Fibroblast of skin of right biceps (primary cell): ENCODE measurements around the gene TCF7L1.
"Not testable (repeated sequence)": the region's sequence is repeated elsewhere in the genome, so short reads cannot be mapped to it uniquely, and the experiment has no call there.

Experiments used
- DNase-seq: peaks from one replicate; pipeline ENCODE4 v3.0.0-alpha.2; 2013

TCF7L1 gene

DNA sequence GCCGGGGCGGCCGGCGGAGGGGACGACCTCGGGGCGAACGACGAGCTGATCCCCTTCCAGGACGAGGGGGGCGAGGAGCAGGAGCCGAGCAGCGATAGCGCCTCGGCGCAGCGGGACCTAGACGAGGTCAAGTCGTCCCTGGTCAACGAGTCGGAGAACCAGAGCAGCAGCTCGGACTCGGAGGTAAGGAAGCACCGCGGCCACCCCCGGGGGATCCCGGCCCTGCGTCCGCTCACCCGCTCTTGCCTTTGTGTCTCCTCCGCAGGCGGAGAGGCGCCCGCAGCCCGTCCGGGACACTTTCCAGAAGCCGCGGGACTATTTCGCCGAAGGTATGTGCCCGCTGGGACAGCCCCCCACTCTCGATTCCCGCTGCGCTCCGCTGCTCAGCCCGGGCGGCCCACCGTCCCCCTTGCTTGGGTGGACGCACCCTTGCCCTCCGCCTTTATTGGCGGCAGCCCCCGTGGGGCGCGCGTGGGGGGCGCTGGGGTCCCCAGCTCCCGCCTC, 611 bp downstream of the TCF7L1 start:
- DNase-seq = peak; percentile 47

GRCh38 chr2:85134255-85134895, 1.2 kb downstream of the TCF7L1 start:
- peak; percentile 48 for DNase-seq

GRCh38 chr2:85134896-85135659, 1.9 kb downstream of the TCF7L1 start:
- no peak for DNase-seq

GRCh38 chr2:85135660-85135914, 2.4 kb downstream of the TCF7L1 start:
- DNase-seq = no peak

- no peak for DNase-seq
These were observed 4.0 kb downstream of the TCF7L1 start for GRCh38 chr2:85137156-85137555.

DNA sequence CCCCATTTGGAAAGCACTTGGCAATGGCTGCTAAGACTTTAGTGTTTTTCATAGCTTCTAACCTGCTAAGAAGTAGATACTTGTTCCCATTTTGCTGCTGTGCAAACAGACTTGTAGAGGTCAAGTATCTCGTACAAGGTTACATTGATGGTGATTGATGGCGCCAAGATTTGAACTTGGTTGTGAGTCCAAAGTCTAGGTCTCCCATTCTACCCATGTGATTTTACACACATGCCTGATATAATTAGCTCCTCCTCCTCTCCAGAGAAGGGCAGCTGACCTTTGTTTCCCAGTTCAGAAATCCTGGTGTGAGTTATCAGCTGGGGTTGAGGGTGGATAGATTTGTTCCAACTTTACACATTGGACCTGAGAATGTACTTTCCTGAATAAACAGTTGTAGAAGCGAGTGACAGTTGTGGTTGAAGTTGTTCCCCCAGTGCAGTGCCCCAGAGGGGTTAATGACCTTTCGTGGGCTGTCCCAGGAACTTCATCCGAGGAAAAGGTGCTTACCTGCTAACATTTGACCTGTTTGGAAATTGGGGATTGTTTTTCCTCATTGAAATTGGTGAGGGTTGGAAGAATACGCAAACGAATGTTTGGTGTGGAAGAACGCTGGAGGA, 10.4 kb downstream of the TCF7L1 start:
- DNase-seq = no peak

GRCh38 chr2:85145116-85145820, 12.1 kb downstream of the TCF7L1 start:
- DNase-seq = no peak

- no peak for DNase-seq
These were observed 15.0 kb downstream of the TCF7L1 start for GRCh38 chr2:85148190-85148589.

- no peak for DNase-seq
These were observed 17.8 kb downstream of the TCF7L1 start for GRCh38 chr2:85151026-85151425.

- no peak for DNase-seq
These were observed 19.7 kb downstream of the TCF7L1 start for GRCh38 chr2:85152895-85153294.

GRCh38 chr2:85154048-85154753, 21.0 kb downstream of the TCF7L1 start:
- DNase-seq = no peak

- not testable (repeated sequence) for DNase-seq
These were observed 21.9 kb downstream of the TCF7L1 start for GRCh38 chr2:85155082-85155481.

DNA sequence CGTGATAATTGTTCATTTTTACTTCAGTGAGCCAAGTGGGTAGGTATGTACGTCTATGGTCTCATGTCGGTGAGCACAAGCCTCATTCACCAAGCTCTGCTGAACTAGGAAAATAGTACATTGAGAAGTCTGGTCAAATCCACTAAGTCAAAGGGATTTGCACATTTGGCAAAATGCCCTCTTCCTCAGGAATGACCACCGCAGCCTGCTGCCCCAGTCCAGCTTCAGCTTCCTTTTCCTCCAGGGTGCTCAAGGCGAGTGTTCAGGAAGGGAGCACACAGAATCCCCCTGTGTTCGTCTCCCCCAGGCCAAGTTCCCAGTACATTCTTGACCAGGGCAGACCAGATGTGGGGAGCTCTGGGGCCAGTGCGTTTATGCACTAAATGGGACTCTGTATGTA, 23.0 kb downstream of the TCF7L1 start:
- DNase-seq = peak; percentile 48

DNA sequence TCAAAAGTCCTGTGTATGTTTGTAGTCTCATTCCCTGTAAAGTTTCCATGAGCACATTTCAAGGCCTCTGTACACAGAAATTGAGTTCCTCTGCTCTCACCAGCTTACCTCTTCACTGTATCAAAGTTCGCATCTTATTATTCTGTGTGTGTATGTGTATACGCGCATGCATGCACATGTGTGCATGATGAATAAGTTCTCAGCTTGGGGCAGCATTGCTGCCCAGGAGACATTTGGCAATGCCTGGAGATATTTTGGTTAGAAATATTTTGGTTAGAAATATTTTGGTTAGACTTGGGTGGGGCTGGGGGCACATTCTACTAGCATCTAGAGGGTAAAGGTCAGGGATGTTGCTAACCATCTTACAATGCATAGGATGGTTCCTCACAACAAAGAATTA, 23.4 kb downstream of the TCF7L1 start:
- no peak for DNase-seq

GRCh38 chr2:85157345-85157744, 24.2 kb downstream of the TCF7L1 start:
- no peak for DNase-seq

GRCh38 chr2:85158559-85159273, 25.5 kb downstream of the TCF7L1 start:
- no peak for DNase-seq

- no peak for DNase-seq
These were observed 26.4 kb downstream of the TCF7L1 start for GRCh38 chr2:85159589-85159988.

DNA sequence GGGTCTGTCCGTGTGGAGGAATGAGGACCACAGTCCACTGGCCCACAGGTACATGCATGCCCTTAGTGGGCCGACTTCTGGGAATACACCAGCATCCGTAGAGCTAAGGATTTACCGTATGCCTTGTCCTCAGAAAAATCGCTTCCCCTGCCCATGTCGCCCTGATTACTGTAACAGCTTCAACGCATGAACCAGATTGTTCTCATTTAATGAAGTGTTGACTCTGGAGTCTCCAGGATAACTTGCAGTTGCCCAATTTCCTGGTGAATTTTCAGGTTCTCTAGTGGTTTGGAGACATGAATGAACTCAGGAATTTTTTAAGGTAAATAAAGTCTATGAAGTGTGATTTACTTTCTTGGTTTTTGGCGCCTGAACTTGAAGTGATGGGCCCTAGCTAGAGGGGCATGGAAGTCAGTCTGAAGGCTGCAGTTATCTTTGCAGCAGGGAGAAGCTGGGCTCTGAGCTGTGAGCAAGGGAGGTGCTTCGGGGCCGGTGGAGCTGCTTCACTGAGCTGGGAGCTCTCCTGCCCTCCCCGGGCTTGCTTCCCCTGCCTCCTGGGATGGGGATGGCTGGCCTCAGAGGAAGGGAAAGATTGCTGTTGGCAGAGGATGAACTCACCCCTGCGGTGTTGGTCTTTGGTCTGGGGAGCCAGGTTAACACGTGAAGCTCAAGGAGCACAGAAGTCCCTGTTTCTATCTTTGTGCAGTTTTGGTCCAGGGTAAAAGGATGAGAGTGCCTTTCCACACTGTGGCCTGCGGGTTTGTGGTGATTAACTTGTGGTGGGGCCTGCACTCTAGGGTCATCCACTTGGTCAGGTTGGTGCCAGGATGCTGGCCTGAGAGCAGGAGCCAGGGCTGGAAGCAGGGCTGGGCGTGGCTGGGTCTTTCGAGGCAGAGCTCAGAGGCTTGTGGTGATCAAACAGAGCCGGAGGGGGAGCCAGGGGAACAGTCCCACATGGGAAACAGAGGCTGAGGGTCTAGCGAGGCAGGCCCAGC, 28.1 kb downstream of the TCF7L1 start:
- DNase-seq = no peak

GRCh38 chr2:85162746-85163301, 29.6 kb downstream of the TCF7L1 start:
- peak; percentile 78 for DNase-seq

DNA sequence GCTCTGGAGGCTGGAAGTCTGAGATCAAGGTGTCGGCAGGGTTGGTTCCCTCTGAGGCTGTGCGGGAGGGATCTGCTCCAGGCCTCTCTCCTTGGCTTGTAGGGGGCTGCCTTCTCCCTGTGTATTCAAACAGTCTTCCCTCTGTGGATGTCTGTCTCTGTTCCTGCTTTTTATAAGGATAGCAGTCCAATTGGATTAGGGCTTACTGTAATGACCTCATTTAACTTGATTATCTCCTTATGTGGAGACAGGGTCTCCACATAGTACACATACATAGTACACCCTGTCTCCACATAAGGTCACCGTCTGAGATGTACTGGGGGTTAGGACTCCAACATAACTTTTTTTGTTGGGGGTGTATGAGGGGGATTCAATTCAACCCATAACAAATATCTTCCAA, 30.5 kb downstream of the TCF7L1 start:
- DNase-seq = no peak

- DNase-seq = no peak
These were observed 31.0 kb downstream of the TCF7L1 start for GRCh38 chr2:85164145-85164569.
